ENCODE results near the gene MYRIP. TPM values are rescaled to one million over a fixed set of nuclear protein-coding genes. Genes with fewer than 3 reads are reported as not detected.
"Not testable (repeated sequence)": the region's sequence is repeated elsewhere in the genome, so short reads cannot be mapped to it uniquely, and the experiment has no call there.

The MYRIP gene
- total and polyA plus RNA-seq, 2 experiments from 2014 or later = 0.36 to 0.60 TPM

DNA sequence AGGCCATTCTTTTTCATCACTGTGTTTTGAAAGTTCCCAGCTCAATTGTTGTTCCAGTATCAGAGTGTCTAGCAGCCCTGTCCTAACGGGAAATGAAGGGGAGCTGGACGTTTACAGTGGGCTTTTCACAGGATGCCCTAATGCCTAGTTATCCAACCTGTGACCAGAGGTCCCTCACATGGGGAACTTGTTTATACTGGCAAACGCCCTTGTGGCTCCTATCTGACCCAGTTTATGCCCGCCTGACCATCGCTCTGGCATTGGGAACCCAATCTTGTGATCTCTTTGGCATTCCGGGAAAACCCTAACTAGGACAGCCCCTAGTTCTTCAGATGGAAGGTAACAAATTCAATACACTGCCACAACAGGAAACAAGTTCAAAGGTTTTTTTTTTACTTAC lies 14.5 kb upstream of the MYRIP start:
- Histone ChIP-seq H3K36me3 (no peaks in the 10 kb centered on the region), H3K27me3 (peaks cover 2% of the 10 kb centered on the region), H3K4me1 (ENCODE audit: low read depth) (no peaks in the 10 kb centered on the region), H3K27ac (no peak overlapping the region), H3K4me3 (no peak overlapping the region), H3K9me3 (ENCODE audit: low read depth) (no peaks in the 10 kb centered on the region)
- no peak for DNase-seq (ENCODE audit: low read depth in 1 of 2, low spot score in 1 of 2)
- no peak for TF ChIP-seq CTCF (IDR thresholded peaks at IDR 0.05; ENCODE audit: low read depth, low read length)

- no peak for DNase-seq (ENCODE audit: low read depth in 1 of 2, low spot score in 1 of 2)
- H3K4me3 ChIP-seq = no peak overlapping the region
- H3K4me1 ChIP-seq (ENCODE audit: low read depth) = no peaks in the 10 kb centered on the region
- H3K36me3 ChIP-seq = no peaks in the 10 kb centered on the region
- TF ChIP-seq CTCF (IDR thresholded peaks at IDR 0.05; ENCODE audit: low read depth, low read length) = no peak
- peaks cover 21% of the 10 kb centered on the region for H3K27me3 ChIP-seq
- no peaks in the 10 kb centered on the region for H3K9me3 ChIP-seq (ENCODE audit: low read depth)
- H3K27ac ChIP-seq = no peak overlapping the region
These were observed 8.2 kb upstream of the MYRIP start for GRCh38 chr3:39801216-39801615.

DNA sequence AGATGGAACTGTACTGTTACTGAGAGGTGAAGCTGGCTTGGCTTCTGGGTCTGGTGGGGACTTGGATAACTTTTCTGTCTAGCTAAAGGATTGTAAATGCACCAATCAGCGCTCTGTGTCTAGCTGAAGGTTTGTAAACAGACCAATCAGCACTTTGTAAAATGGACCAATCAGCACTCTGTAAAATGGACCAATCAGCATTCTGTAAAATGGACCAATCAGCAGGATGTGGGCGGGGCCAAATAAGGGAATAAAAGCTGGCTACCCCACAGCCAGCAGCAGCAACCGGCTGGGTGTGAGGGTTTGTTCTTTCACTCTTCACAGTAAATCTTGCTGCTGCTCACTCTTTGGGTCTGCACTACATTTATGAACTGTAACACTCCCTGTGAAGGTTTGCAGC lies 6.9 kb upstream of the MYRIP start:
- not testable (repeated sequence) for H3K4me3 ChIP-seq; H3K27ac ChIP-seq; H3K9me3 ChIP-seq (ENCODE audit: low read depth); H3K36me3 ChIP-seq; H3K4me1 ChIP-seq (ENCODE audit: low read depth); DNase-seq (ENCODE audit: low read depth in 1 of 2, low spot score in 1 of 2)
- peaks cover 34% of the 10 kb centered on the region for H3K27me3 ChIP-seq

DNA sequence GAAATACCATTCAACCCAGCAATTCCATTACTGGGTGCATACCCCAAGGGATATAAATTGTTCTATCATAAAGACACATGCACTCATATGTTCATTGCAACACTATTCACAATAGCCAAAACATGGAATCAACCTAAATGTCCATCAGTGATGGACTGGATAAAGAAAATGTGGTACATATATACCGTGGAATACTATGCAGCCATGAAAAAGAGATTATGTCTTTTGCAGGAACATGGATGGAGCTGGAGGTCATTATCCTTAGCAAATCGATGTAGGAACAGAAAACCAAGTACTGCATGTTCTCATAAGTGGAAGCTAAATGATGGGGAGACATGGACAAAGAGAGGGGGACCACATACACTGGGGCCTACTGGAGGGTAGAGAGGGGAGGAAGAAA lies 5.5 kb upstream of the MYRIP start:
- Histone ChIP-seq H3K27ac (no peak overlapping the region), H3K9me3 (ENCODE audit: low read depth) (no peaks in the 10 kb centered on the region), H3K4me3 (no peak overlapping the region), H3K4me1 (ENCODE audit: low read depth) (no peaks in the 10 kb centered on the region), H3K36me3 (no peaks in the 10 kb centered on the region), H3K27me3 (peaks cover 47% of the 10 kb centered on the region)
- no peak for TF ChIP-seq CTCF (IDR thresholded peaks at IDR 0.05; ENCODE audit: low read depth, low read length)
- DNase-seq (ENCODE audit: low read depth in 1 of 2, low spot score in 1 of 2) = no peak

GRCh38 chr3:39804951-39805350 lies 4.5 kb upstream of the MYRIP start:
- H3K36me3 ChIP-seq = no peaks in the 10 kb centered on the region
- no peak for TF ChIP-seq CTCF (IDR thresholded peaks at IDR 0.05; ENCODE audit: low read depth, low read length)
- no peaks in the 10 kb centered on the region for H3K9me3 ChIP-seq (ENCODE audit: low read depth)
- DNase-seq (ENCODE audit: low read depth in 1 of 2, low spot score in 1 of 2) = peak in 1 of 2 donors; percentile 47
- H3K4me1 ChIP-seq (ENCODE audit: low read depth) = no peaks in the 10 kb centered on the region
- no peak overlapping the region for H3K27ac ChIP-seq
- no peak overlapping the region for H3K4me3 ChIP-seq
- peaks cover 53% of the 10 kb centered on the region for H3K27me3 ChIP-seq

- no peak for DNase-seq (ENCODE audit: low read depth in 1 of 2, low spot score in 1 of 2)
- Histone ChIP-seq H3K27ac (no peak overlapping the region), H3K9me3 (ENCODE audit: low read depth) (no peaks in the 10 kb centered on the region), H3K27me3 (peaks cover 60% of the 10 kb centered on the region), H3K4me3 (no peak overlapping the region), H3K36me3 (no peaks in the 10 kb centered on the region), H3K4me1 (ENCODE audit: low read depth) (no peaks in the 10 kb centered on the region)
- no peak for TF ChIP-seq CTCF (IDR thresholded peaks at IDR 0.05; ENCODE audit: low read depth, low read length)
These were observed 3.8 kb upstream of the MYRIP start for GRCh38 chr3:39805650-39806049.
